HG02588 (cell line): Measurements from ENCODE around the gene MCCC1.

ENCODE experiments used
- ATAC-seq: cut with Tn5 transposase; IDR thresholded peaks from one replicate; pipeline ENCODE4 v1.9.1; 2021; ENCODE audit warnings: mild to moderate bottlenecking, moderate library complexity; ENCODE audit not compliant: unreplicated experiment

Gene MCCC1

DNA sequence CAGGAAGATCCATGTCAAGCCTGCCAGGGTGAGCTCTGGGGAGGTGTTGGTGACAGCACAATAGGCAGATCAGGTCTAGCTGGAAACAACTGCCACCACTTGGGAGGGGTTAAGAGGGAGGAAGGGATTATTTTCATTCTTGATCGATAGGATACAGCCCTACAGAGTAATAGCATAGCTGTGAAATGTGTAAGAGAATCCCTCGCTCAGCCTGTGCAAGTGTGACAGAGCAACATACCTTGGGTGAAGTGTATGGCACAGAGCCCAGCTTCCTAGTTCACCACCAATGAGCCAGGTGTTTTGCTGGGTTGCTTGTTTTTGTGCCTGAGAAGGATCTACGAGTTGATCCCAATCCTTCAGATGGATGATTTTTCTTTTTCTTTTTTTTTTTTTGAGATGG lies 109.7 kb downstream of the MCCC1 start:
- no peak for ATAC-seq

DNA sequence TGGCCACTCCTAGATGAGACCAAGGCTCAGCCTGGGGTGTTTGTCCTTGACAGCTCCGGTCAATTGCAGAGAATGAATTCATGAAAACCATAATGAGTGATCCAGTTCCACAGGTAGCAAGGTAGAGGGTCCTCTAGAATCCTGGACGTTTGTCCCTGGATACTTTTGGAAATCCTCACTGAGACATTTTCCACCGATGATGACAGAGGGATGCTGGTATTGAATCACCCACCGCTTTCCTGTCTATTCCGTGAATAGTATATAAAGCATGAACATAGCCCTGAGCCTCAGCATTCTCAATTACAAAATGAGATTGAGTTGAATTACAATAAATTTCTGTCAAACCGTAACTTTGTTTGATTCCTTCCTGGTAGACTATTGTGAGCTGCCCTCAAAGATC lies 113.3 kb downstream of the MCCC1 start:
- ATAC-seq: no peak

GRCh38 chr3:182983876-182984275 lies 115.4 kb downstream of the MCCC1 start:
- ATAC-seq: no peak

- ATAC-seq: no peak
Measured at GRCh38 chr3:182981038-182981380, 118.3 kb downstream of the MCCC1 start.

GRCh38 chr3:182980204-182981037 lies 118.9 kb downstream of the MCCC1 start, which contains the start of gene DCUN1D1:
TSS of gene DCUN1D1 (minus strand) at chr3:182980538. CDS start at chr3:182980489, 49 bp downstream.
- peak; percentile 90 for ATAC-seq

- ATAC-seq: peak; percentile 12
Measured at GRCh38 chr3:182979674-182980191, 119.6 kb downstream of the MCCC1 start.

DNA sequence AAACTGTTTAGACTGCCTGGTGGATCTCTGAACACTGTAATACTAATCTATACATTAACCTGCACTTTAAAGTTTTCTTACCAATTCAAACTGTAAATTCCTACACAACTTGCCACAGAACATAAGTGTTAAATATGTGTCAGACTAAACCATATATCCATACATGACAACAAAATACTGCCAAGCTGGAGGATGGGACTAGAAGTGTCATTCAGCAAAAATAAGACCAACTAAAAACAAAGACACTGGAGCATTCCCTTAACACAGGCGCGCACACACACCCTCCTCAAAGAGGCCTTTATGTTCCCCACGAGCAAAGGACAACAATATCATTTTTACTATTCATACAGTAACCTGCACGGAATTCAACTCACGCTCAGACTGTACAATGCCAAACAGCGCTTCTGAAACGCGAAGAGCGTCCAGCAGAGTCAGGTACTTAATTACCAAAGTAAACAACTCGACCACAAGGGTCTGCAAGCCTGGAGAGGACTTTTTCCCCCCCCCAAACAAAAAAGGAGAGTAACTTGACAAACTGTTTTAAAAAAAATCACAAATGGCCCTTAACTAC lies 120.1 kb downstream of the MCCC1 start:
- no peak for ATAC-seq

DNA sequence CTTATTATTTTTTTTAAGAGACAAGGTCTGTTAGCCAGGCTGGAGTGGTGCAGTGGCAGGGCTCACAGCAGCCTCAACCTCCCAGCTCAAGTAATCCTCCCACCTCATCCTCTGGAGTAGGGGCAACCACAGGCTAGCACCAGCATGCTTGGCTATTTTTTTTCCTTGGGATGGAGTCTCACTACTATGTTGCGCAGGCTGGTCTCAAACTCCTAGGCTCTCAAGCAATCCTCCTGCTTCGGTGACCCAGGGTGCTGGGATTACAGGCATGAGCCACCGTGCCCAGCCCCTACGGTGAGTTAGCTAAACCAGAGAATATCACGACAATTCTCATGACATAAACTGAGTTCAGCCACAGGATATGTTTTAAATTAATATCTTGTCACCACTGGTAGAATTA lies 120.9 kb downstream of the MCCC1 start:
- no peak for ATAC-seq

DNA sequence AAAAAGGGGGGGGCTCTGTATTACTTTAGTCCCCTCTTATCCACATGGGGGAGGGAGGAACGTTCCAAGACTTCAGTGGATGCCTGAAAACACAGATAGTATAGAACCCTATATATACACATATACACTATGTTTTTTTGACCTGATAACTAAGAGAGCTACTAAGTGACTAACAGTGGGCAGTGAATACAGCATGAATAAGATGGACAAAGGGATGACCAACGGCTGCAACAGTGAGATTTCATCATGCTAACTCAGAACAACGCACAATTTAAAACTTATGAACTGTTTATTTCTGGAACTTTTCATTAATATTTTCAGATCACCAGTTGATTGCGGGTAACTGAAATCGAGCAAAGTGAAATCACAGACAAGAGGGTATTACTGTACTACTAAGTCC lies 126.2 kb downstream of the MCCC1 start:
- no peak for ATAC-seq

- no peak for ATAC-seq
Measured at GRCh38 chr3:182972387-182972786, 126.9 kb downstream of the MCCC1 start.

DNA sequence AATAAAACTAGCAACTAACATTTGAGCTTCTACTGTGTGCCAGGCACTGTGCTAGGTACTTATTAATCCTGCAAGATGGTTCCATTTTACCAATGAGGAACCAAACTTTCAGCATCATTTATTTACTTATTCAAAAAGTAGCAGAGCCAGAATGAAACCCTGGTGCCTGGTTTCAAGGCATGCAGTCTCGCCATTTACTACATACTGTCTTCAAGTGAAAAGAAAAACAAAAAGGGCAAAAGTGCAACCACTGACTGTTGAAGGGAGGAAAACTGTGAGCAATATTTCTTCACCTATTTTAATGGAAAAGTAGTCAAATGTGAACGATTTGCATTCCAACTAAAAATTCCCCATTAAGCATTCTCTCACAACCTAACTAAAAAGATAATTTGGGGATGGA lies 127.7 kb downstream of the MCCC1 start:
- ATAC-seq: no peak

DNA sequence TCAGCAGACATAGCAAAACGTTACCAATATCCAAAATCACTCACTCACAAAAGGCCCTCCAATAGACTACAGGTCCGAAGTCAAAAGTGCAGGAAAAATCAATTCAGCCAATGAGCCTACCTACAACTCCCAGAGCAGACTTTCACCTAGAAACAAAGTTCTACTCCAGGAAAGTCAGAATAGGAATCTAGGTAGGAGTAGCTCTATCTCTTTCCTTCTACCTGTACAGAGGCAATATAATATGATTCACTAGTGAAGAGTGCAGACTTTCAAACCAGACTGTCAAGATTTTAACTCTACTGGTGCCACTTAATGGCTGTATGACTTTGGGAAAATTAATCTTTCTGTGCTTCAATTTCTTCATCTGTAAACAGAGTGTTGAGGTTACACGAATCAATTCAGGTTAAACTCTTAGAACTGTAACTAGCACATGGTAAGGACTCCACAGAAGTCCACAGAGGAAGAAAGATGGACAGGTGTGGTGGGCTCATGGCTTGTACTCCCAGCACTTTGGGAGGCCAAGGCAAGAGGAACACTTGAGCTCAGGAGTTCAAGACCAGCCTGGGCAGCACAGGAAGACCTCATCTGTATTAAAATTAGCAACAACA lies 128.4 kb downstream of the MCCC1 start:
- ATAC-seq: no peak

DNA sequence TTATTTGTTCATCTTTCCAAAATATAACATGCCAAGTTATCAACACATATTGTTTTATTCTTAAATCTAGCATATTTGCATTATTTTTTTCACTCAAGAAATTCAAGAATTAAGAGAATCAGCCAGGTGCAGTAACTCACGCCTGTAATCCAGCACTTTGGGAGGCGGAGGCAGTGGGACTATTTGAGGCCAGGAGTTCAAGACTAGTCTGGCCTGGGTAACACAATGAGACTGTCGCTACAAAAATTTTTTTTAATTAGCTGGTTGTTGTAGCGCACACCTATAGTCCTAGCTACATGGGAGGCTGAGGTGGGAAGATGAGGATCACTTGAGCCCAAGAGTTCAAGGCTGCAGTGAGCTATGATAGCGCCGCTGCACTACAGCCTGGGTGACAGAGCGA lies 129.4 kb downstream of the MCCC1 start:
- ATAC-seq: no peak

DNA sequence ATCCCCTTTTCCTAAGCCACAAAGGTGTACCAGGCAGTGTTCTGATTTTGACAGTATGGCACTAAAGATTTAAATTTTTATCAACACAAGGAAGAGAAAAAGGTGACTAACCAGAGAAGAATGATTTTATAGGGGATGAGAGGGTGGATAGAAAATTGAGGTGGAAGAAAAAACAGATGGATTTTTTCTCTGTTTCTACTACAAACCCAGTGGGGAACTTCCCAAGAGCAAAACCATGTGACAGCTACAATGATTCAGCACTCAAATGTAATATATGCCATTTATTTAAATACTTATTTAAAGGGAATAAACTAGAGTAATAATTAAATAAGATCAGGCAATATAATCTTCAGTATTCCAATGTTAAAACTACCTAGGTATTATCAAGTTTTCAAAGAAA lies 130.0 kb downstream of the MCCC1 start:
- no peak for ATAC-seq

GRCh38 chr3:182967218-182968204 lies 131.8 kb downstream of the MCCC1 start:
- peak; percentile 58 for ATAC-seq

GRCh38 chr3:182965861-182966366 lies 133.4 kb downstream of the MCCC1 start:
- ATAC-seq: no peak
